C1 segment of cervical spinal cord (tissue), 14 donors: ENCODE results near the gene SPAM1.
"Not testable (repeated sequence)": the region's sequence is repeated elsewhere in the genome, so short reads cannot be mapped to it uniquely, and the experiment has no call there.

ENCODE experiments used
- DNase-seq, 14 donors: peaks; one replicate each; lab custom pipeline; 2025; lab: John Stamatoyannopoulos, UW

The SPAM1 gene, protein sequence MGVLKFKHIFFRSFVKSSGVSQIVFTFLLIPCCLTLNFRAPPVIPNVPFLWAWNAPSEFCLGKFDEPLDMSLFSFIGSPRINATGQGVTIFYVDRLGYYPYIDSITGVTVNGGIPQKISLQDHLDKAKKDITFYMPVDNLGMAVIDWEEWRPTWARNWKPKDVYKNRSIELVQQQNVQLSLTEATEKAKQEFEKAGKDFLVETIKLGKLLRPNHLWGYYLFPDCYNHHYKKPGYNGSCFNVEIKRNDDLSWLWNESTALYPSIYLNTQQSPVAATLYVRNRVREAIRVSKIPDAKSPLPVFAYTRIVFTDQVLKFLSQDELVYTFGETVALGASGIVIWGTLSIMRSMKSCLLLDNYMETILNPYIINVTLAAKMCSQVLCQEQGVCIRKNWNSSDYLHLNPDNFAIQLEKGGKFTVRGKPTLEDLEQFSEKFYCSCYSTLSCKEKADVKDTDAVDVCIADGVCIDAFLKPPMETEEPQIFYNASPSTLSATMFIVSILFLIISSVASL

DNA sequence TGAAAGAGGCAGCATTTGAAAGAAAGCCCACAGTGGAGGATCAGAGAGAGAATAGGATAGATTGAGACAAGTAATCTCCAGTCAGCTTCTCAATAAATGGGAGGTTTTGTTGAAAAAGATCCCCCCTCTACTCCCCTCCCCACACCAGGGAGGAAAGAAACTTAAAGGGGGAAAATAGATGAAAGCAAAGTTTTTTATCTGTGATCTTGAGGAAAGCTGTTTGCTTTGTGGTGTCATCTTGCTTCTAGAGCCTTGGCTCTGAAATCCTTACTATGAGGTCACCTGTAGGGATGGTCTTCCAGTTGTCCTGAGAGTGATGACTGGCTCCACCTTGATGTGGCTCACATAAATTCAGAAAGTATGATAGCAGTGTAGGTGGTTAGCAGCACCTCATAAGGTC, at the start of gene SPAM1:
SPAM1 (plus strand) TSS at position 301 of the 400 bp plus-strand sequence. CDS start 28,330 bp downstream, outside the sequence.
- DNase-seq = no peak

DNA sequence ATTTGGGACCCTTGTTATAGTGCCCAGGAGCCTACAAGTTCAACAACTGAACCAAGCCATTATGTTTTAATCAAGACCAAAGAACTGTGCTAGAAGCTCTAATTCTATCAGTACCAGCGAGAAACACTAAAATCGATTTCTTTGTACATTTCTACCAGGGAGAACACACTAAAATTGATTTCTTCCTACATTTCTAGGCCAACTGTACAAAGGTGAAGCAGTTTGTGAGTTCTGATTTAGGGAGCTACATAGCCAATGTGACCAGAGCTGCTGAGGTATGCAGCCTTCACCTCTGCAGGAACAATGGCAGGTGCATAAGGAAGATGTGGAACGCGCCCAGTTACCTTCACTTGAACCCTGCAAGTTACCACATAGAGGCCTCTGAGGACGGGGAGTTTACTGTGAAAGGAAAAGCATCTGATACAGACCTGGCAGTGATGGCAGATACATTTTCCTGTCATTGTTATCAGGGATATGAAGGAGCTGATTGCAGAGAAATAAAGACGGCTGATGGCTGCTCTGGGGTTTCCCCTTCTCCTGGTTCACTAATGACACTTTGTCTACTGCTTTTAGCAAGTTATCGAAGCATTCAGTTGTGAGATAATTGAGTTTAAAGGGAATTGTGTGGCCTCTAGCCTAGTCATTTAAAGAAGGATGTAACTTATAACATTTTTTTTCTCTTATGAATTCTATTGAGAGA, 48.3 kb upstream of the SPAM1 start:
- no peak for DNase-seq

DNA sequence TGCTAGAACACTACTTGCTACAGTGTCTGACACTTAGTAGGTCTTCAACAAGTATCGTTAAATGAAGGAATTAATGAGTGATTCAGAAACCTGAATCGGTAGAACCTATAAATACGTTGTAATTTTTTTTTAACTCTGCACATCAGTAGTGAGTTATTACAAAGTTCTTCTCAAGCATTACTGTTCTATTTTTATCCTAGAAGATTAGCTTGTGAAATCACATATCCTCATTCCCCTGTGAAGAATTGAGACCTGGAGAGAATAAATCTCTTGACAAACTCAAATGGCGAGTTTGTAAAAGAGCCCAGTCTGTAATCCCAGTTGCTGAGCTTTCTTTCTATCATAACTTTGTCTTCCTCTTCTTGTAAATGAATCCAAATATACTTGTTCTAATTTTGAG, 45.4 kb upstream of the SPAM1 start:
- DNase-seq = no peak

DNA sequence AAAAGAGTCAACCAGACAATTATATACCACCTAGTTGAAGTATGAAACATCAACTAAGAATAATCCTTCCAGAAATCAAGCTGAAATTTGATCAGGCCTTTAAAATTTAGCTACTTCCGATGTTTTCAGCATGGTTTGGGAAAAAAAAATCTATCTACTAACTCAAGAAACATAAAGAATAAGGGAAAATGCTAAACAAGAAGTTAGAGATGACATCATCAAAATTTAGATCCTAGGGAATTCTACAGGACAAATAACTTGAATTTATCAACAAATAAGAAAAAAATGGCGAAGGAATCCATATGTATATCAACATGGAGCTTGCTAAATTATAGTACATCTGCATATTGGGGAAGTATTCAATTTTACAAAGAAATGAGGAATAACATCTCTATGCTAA, 43.7 kb upstream of the SPAM1 start:
- DNase-seq = no peak

DNA sequence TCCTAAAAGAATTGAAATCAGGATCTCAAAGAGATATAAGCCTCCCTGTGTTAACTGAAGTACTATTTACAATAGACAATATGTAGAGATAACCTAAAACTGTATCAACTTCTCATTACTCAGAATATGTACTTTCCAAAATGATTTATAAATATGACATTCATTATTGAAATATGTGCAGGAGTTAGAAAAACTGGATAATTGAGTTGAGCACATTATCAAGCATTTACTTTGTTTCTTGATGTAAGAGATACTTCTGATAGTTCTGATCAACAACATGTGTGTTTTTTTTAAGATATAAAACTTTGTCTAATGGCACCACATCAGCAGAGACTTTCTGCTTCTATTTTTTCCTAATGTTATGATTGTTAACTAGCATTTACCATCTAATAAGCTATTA, 41.9 kb upstream of the SPAM1 start:
- DNase-seq = no peak

DNA sequence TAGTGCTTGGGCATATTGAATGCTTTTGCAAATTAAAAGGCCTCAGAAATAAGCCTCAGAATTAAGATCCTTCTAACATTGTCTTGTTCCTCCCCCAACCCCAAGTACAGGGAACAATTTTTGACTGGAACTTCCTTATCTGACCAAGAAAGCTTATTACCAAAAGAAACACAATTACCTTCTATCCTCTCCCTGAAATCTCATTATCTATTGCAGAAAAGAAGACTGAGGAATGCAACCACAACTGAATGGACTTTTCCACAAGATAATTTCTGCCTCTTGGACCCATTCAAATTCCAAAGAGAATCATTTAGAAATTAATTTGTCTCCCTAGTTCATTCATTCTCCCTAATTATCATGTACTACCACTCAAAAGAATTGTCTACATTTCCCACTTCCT, 36.8 kb upstream of the SPAM1 start:
- no peak for DNase-seq

DNA sequence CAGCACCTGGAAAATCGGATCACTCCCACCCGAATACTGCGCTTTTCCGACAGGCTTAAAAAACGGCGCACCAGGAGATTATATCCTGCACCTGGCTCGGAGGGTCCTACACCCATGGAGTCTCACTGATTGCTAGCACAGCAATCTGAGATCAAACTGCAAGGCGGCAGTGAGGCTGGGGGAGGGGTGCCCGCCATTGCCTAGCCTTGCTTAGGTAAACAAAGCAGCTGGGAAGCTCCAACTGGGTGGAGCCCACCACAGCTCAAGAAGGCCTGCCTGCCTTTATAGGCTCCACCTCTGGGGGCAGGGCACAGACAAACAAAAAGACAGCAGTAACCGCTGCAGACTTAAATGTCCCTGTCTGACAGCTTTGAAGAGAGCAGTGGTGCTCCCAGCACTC, 30.3 kb upstream of the SPAM1 start:
- not testable (repeated sequence) for DNase-seq

DNA sequence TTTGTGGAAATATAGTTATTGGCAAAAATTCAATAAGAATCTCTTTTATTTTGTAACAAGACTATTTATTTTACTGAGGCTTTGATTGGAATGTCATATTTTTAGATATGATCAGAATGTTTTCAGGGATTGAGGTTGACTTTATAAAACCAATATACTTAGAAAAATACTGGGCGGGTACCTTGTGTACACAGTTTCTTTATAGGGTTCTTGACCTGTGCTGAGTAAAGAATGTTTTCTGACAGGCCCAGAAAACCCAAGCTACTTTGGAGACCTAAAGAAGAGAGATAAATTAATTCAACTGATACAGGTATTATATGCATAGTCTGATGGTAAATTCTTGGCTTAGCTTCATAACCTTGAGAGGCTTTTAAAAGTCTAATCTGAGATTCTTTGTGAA, 23.9 kb upstream of the SPAM1 start:
- DNase-seq = no peak

DNA sequence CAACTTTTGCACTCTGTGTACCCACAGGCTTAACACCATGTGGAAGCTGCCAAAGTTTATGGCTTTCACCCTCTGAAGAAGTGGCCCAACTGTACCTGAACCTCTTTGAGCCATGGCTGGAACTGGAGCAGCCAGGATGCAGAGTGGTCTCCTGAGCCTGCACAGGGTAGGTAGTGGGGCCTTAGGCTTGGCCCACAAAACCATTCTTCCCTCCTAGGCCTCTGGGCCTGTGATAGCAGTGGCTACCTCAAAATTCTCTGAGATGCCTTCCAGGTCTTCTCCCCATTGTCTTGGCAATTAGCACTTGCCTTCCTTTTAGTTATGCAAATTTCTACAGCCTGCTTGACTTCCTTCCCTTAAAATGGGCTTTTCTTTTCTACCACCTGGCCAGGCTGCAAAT, 19.3 kb upstream of the SPAM1 start:
- DNase-seq = no peak

DNA sequence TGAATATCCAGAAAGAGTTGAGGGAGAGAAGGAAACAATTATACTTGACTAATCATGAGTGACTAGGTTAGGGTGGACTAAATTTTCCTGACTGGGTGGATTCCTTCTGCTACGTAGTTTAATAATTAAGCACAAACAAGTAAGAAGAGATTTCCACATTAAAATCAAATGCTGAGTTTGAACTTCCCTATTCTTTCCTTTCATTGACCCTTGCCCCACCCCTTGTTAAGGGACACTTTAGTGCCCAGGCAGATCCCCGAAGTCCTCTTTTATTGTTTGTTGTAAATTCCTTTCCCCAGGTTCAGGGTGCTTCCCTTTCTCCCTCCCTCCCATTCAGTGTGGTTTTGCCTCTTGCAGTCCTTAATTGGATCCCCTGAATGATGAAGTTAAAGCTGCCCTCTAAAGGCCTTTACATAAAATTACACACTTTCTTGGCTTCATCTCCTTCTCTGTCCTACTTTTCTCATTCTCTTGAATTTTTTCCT, 8.8 kb upstream of the SPAM1 start:
- DNase-seq = no peak

DNA sequence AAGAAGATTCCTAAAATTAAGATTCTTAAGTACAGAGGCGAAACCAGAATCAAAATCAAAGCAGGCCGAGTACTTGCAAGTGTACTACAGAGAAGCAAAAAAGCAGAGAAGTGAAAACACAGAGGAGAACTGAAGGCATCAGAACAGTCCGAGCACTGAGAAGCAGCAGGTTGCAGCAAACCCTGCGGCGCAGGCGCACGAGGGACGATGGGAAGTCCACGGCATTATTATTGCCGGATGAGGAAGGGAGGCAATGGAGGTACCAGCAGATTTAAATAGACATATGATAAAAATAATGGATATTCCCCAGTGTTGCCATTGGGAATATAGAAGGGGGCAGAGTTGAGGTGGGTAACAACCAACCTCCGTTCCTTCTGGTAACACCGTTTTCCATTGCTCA, 7.2 kb upstream of the SPAM1 start:
- DNase-seq = no peak

DNA sequence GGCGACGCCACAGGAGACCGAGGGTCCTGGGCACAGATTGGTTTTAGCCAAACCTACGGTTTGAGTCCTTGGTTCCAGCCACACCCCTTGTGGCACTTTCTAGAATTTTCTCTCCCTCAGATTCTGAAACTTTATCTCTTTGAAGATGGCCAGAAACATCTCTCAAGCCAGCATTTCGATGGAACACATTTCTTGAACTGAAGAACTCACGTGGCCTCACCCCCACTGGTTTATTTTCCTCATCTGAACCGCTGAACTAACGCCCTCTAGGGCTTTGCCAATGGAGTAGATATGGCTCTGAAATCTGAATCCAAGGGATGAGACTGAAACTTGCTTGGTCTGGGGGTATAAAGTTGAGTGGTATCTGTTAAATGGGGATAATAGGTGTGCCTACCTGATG, 6.7 kb upstream of the SPAM1 start:
- no peak for DNase-seq

DNA sequence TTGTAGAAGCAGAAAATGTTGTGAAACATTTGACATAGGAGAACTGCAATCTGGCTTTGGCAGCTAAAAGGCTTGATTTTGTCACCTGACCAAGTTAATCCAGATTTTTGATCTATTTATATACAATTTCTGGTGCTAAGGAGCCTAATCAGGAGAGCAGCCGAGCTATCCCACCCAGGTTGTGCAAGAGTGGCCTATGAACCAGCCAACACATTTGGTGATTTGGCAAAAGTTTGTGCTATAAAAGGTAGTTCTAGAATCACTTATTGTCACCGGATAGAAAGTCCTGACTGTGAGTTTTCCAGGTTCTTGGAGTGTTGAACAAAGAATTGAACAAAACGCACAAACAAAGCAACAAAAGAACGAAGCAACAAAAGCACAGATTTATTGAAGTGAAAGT, 1.4 kb upstream of the SPAM1 start:
- DNase-seq = no peak

DNA sequence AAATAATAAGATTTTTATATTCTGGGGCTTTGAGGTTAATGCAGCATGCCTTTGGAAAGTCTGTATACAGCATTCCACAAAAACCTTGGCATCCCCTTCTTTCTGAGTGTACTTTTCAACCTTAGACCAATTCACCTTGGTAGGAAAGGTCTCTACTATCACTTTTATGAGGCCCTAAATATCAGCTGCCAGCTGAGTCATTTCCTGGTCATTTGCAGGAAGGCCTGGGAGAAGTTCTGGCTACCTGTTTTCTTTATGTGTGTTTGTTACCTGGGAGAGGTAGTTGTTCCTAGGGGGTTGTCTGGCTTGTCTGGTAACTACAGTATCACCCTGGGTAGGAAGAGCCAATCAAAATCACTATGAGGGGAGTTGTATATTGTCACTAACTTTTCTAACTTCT, 4.1 kb downstream of the SPAM1 start:
- no peak for DNase-seq

DNA sequence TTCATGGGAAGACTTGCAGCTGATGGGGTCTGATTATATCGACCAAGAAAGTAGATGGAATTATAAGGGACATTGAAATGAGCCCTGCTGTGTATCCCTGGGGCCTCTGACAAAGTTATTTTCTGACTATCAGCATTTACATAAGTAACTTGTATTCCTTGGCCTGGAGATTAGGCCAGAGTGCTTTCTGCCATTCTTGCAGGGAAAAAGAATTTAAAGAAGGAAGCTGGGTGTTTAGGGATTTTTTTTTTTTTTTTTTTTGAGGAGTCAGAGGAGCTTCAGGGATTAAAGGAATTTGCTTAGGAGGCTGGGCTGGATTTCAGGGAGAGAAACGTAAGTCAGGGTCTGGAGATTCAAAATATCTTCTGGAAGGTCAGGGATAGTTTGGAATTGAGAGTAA, 4.6 kb downstream of the SPAM1 start:
- DNase-seq = no peak

DNA sequence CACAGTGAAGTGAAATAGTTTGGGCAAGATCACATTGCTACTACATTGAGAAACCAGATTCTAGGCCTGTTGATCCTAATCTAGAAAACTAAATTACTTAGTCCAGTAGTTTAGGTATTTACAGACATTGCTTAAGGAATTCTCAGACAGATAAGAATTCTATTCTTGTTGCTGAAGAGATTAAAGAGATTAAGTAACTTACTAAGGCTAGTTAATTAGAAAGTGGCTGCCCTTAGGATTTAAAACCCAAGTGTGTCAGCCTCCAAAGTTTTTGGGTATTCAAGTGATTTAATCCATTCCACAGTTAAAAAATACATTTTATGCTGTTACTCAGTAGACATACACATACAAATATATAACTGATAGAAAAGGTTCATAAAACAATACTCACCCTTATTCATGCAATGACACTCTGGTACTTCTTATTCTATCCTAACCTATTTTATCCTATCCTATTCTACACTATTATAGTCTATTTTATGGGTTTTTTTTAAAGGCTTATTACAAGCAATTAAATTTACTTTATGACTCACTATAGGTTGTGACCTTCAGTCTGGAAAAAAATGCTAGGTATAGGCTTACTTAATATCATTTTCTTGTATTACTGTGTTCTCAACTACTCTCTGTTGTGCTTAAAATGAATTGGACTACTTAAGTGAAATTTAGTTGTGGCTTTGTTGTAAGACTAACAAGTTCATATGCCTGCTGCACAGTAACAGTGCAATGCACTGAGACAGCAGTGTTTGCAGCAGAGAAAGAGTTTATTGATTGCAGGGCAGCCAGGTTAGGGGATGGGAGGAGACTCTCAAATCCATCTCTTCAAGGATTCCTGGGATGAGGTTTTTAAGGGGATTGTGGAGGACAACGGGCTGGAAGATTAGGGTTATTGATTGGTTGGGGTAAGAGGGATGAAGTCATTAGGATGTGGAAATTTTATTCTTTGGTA, 10.7 kb downstream of the SPAM1 start:
- DNase-seq = no peak

DNA sequence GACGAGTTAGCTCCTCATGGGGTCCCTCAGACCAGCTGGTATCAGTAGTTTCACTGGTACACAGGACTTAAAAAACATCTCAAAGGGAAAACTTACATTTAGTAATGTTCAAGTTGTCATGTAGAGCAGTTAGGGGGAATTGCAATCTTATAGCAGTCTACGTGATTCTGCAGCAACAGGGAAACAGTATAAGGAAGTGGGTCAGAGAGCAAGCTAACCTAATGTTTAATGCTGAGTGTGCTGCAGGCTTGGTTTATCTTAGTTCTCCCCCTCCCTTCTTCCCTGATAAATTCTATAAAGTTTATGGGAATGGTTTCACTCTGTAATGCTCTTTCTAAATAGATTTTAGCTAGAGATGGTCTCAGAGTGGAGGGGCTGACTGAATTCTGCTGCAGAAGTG, 11.3 kb downstream of the SPAM1 start:
- DNase-seq = no peak

DNA sequence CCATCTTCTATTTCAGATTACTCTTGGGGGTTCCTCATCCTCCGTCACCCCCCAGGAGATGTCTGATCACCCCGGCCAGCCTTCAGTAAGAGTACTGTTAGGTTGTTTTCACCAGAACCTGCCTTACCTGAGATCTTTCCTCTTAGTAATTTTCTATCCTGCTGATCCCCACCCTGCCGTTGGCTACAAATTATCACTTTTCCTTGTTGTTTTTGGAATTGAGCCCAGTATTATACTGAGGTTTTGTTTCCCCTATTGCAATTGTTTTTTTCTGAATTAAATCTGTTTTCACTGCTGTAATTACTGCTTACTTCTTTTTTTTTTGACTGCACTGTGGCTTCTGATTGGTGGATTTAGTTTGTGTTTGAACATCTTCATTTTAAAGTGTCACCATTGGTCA, 14.7 kb downstream of the SPAM1 start:
- no peak for DNase-seq

DNA sequence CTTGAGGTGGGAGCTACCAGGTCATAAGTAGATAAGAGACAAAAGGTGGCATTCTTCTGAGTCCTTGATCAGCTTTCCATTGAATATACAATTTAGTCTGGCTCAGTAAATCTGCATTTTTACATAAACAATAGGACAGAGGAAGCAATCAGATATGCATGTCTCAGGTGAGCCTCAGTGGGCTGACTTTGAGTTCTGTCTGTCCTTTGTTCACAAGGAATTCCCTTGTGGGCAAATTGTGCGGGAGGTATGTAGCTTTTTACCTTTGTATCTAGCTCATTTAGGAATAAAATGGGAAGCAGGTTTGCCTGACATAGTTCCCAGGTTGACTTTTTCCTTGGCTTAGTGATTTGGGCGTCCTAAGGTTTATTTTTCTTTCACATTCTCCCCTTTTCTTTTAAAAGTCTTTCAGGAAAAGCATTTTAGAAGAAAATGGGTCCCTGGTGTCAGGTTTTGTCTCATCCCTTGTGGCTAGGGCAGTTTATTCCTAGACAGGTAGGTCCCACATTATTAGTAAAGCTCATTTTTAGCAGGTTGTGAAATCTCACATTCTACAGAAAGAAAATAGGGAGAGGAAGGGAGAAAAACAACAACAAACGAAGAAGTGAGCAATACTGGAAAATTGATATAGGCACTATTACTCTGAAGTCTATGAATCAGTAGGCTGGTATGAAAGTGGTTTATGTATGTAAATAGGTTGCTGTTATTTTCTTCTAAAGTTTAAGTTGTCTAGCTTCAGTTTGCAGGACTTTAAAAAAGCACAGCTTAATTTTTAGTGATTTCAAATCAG, 16.5 kb downstream of the SPAM1 start:
- DNase-seq = no peak

DNA sequence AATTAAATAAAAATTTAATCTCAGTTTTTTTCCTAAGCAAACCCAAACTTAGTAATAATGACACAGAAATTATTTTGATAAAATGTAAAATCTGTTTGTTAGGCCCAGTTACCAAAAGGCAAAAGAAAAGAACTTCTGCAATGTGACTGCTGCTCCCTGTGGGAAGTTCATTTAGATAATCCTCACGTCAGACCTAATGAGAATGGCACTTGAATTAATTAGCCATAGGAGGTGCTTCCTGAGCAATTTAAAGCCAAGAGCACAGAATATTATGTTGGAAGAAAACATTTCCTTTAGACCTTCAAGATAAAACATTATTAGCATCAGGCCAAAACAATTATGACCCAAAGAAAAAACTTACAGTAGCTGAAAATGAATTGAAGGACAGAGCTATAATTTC, 19.4 kb downstream of the SPAM1 start:
- DNase-seq = no peak

DNA sequence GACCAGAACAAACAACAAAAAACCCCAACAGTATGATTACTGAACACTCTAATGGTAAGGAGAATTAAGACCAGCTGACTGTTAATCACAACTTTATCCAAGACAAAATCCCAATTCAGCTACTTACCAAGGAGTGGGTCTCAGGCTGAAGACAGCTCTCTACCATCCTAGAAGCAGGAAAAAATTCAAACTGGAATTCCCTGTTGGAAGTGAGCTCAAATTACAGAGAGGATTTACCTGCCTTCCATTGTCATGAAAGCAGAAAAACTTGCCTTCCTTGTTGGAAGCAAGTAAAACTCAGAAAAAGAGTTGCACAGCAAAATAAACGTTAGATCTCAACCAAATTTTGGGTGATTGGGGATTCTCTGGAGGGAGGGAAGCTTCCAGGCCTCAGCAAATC, 20.9 kb downstream of the SPAM1 start:
- DNase-seq = no peak
